HCT116 (cell line): ENCODE measurements around the gene IQGAP2. TPM values are rescaled to one million over a fixed set of nuclear protein-coding genes. Genes with fewer than 3 reads are reported as not detected.

Source experiments
- ATAC-seq: fragments of 200-7000 bp; cut with Tn5 transposase; 2 replicates; pipeline ENCODE4 v1.9.1; 2020; ENCODE audit warnings: mild to moderate bottlenecking, moderate library complexity
- BruUV-seq: library from RNA; stranded (reverse); fragments of 400-500 nt; replicated peaks from 2 replicates; lab custom pipeline; 2021; lab: Mats Ljungman, UMichigan
- CTCF ChIA-PET: fragments of 300-600 bp; sonication (Branson Sonifier 250); formaldehyde crosslinking; loops from one replicate; lab custom pipeline; 2021; ENCODE audit warnings: antibody characterized with exemption; lab: Charles Lee
- POLR2A ChIA-PET: fragments of 300-600, 350-600 bp; sonication (Branson Sonifier 250); formaldehyde crosslinking; loops from one replicate; lab custom pipeline; 2021; ENCODE audit warnings: antibody characterized with exemption; lab: Charles Lee
- RAD21 ChIA-PET, 2 experiments: fragments of 300-600 bp; sonication (Branson Sonifier 250); formaldehyde crosslinking; loops; one replicate each; lab custom pipeline; 2023; ENCODE audit warnings: low total read pairs in 2 of 2; ENCODE audit not compliant: uncharacterized antibody in 2 of 2, unreplicated experiment in 2 of 2, low non-redundant PET in 1 of 2; lab: Charles Lee
- DNase-seq: peaks from one replicate; pipeline ENCODE4 v3.0.0-alpha.2; 2010; ENCODE audit warnings: low read depth, low spot score
- H2AFZ ChIP-seq: fragments of 200-600 bp; shearing (Covaris generic), sonication (generic); 2 replicates; pipeline ENCODE4 v1.6.1; 2017; ENCODE audit warnings: low read depth, mixed run types, mixed read lengths, antibody characterized with exemption, low read length; ENCODE audit not compliant: poor library complexity, severe bottlenecking
- H3K27ac ChIP-seq: 2 replicates; pipeline ENCODE4 v1.5.1; 2012; ENCODE audit warnings: low read depth, low read length
- H3K27me3 ChIP-seq: fragments of 200-600 bp; sonication (generic); 2 replicates; pipeline ENCODE4 v1.6.1; 2016; ENCODE audit warnings: mixed run types, low read length, mixed read lengths; ENCODE audit not compliant: insufficient read depth
- H3K36me3 ChIP-seq, 2 experiments: fragments of 200-500 bp in 1 of 2; fragments of 200-600 bp in 1 of 2; sonication (Bioruptor generic) in 1 of 2; sonication (generic) in 1 of 2; 2 replicates each; pipeline versions ENCODE4 v1.5.1 to v1.6.1; 2014 to 2016; ENCODE audit warnings: low read length in 2 of 2, inconsistent platforms in 1 of 2, mixed read lengths in 1 of 2, mixed run types in 1 of 2; ENCODE audit not compliant: insufficient read depth in 2 of 2, control insufficient read depth in 1 of 2
- H3K4me1 ChIP-seq, 2 experiments: fragments of 200-600 bp in 1 of 2; sonication (generic) in 1 of 2; 2 replicates each; pipeline versions ENCODE4 v1.5.1 to v1.6.1; 2012 to 2017; ENCODE audit warnings: low read length in 2 of 2, inconsistent platforms in 1 of 2, mild to moderate bottlenecking in 1 of 2, mixed read lengths in 1 of 2, mixed run types in 1 of 2, moderate library complexity in 1 of 2; ENCODE audit not compliant: insufficient read depth in 2 of 2, control insufficient read depth in 1 of 2
- H3K4me2 ChIP-seq: fragments of 200-600 bp; sonication (generic); 2 replicates; pipeline ENCODE4 v1.6.1; 2017; ENCODE audit warnings: mixed run types, low read length, mixed read lengths
- H3K4me3 ChIP-seq, 2 experiments: fragments of 200-600 bp in 1 of 2; sonication (generic) in 1 of 2; replicated peaks in 1 of 2; 2 replicates each; pipeline ENCODE4 v1.5.1; 2011 to 2016; ENCODE audit warnings: low read length in 2 of 2, control low read depth in 1 of 2, low read depth in 1 of 2, mild to moderate bottlenecking in 1 of 2, mixed read lengths in 1 of 2, mixed run types in 1 of 2
- H3K79me2 ChIP-seq: fragments of 200-600 bp; sonication (generic); 2 replicates; pipeline ENCODE4 v1.6.1; 2017; ENCODE audit warnings: mild to moderate bottlenecking, mixed run types, low read length, moderate library complexity, mixed read lengths; ENCODE audit not compliant: insufficient read depth
- H3K9ac ChIP-seq: fragments of 200-600 bp; sonication (generic); 2 replicates; pipeline ENCODE4 v1.6.1; 2016; ENCODE audit warnings: low read length, mixed read lengths
- H3K9me2 ChIP-seq: fragments of 200-600 bp; sonication (generic), shearing (Covaris generic); 2 replicates; pipeline ENCODE4 v1.6.1; 2017; ENCODE audit warnings: mixed run types, mild to moderate bottlenecking, moderate library complexity; ENCODE audit not compliant: insufficient read depth
- H3K9me3 ChIP-seq, 2 experiments: fragments of 200-500 bp in 1 of 2; fragments of 200-600 bp in 1 of 2; sonication (Bioruptor generic) in 1 of 2; sonication (generic) in 1 of 2; 2 replicates each; pipeline ENCODE4 v1.6.1; 2014 to 2017; ENCODE audit warnings: low read length in 2 of 2, mixed read lengths in 2 of 2, inconsistent platforms in 1 of 2, low read depth in 1 of 2, mild to moderate bottlenecking in 1 of 2, mixed run types in 1 of 2, moderate library complexity in 1 of 2; ENCODE audit not compliant: control insufficient read depth in 1 of 2, insufficient read depth in 1 of 2
- H4K20me1 ChIP-seq: fragments of 200-600 bp; sonication (generic), shearing (Covaris generic); 2 replicates; pipeline ENCODE4 v1.6.1; 2017; ENCODE audit warnings: mixed run types, mild to moderate bottlenecking, moderate library complexity; ENCODE audit not compliant: insufficient read depth
- CEBPB ChIP-seq: IDR thresholded peaks from 2 replicates; pipeline ENCODE4 v1.6.1; 2012; ENCODE audit warnings: low read depth
- CTCF ChIP-seq, 3 experiments: fragments of 200-600 bp in 1 of 3; sonication (generic) in 1 of 3; IDR thresholded peaks in 2 of 3; conservative IDR thresholded peaks in 1 of 3; 2 replicates each; pipeline ENCODE4 v1.5.1; 2012 to 2017; ENCODE audit warnings: low read depth in 2 of 3, low read length in 2 of 3, antibody characterized with exemption in 1 of 3, borderline replicate concordance in 1 of 3, control low read depth in 1 of 3, mild to moderate bottlenecking in 1 of 3, mixed read lengths in 1 of 3, mixed run types in 1 of 3, moderate library complexity in 1 of 3; ENCODE audit not compliant: insufficient read depth in 1 of 3
- ELF1 ChIP-seq: IDR thresholded peaks from 2 replicates; pipeline ENCODE4 v1.6.1; 2012; ENCODE audit warnings: low read depth, borderline replicate concordance
- EZH2 ChIP-seq: fragments of 200-600 bp; sonication (generic); IDR thresholded peaks from 2 replicates; pipeline ENCODE4 v1.6.1; 2017; ENCODE audit warnings: antibody characterized with exemption, mixed run types
- EZH2phosphoT487 ChIP-seq: fragments of 200-600 bp; IDR thresholded peaks from 2 replicates; pipeline ENCODE4 v1.6.1; 2018; ENCODE audit warnings: antibody characterized with exemption, borderline replicate concordance
- FOSL1 ChIP-seq: IDR thresholded peaks from 2 replicates; pipeline ENCODE4 v1.6.1; 2012; ENCODE audit warnings: low read depth
- RAD21 ChIP-seq: IDR thresholded peaks from 2 replicates; pipeline ENCODE4 v1.6.1; 2012; ENCODE audit warnings: low read depth, mild to moderate bottlenecking
- TCF7L2 ChIP-seq: IDR thresholded peaks from 2 replicates; pipeline ENCODE4 v1.7.0; 2011; ENCODE audit warnings: borderline replicate concordance, inconsistent platforms; ENCODE audit not compliant: insufficient read depth, insufficient read length; ENCODE audit errors: extremely low read depth
- ZNF274 ChIP-seq: fragments of 200-500 bp; sonication (Bioruptor generic); IDR thresholded peaks from 2 replicates; pipeline ENCODE4 v1.6.1; 2014; ENCODE audit warnings: mild to moderate bottlenecking, low read depth, low read length, inconsistent platforms
- intact Hi-C: fragments of 100-400 bp; cut with micrococcal nuclease; formaldehyde crosslinking; loops from 2 replicates; pipeline ENCODE4 v1.10.0; 2022
- total RNA-seq: library from RNA; stranded (reverse); gene quantifications from one replicate; pipeline ENCODE4 v1.2.1, GENCODE V29; 2021; ENCODE audit not compliant: unreplicated experiment
- TF ChIP-seq, protein P1 (sequence below): IDR thresholded peaks from 2 replicates; pipeline ENCODE4 v1.6.1; 2012
- TF ChIP-seq, protein P2 (sequence below): IDR thresholded peaks from 2 replicates; pipeline ENCODE4 v1.6.1; 2011; ENCODE audit warnings: mild to moderate bottlenecking, low read length, moderate library complexity; ENCODE audit not compliant: insufficient replicate concordance; ENCODE audit errors: extremely low read depth

IQGAP2 gene
- total RNA-seq, 1 experiment from 2014 or later, result 2.0 TPM

- no peak overlapping the region for H3K27ac ChIP-seq
- DNase-seq (no peak), ATAC-seq (no peak)
- H3K36me3 ChIP-seq, result no peaks in the 10 kb centered on the region
- POLR2A ChIA-PET, result no interaction called here
- BruUV-seq, result no TSS peak
- CTCF ChIA-PET, result interaction anchor here (0.7 to 1.6 kb wide), 2 partner anchors 27 to 167 kb away, joined by 3 read pairs; no protein-coding TSS in a partner anchor
- peaks cover 4% of the 10 kb centered on the region in 2 experiments; a peak in 3 of 4 replicates for H3K4me1 ChIP-seq
- no peak overlapping the region for H3K4me2 ChIP-seq
- no peak overlapping the region for H3K9ac ChIP-seq
- RAD21 ChIA-PET, result no interaction called here
- H3K27me3 ChIP-seq, result no peaks in the 10 kb centered on the region
- no peaks in the 10 kb centered on the region for H3K9me3 ChIP-seq
- no peak overlapping the region for H3K4me3 ChIP-seq
- H3K9me2 ChIP-seq, result no peaks in the 10 kb centered on the region
- TF ChIP-seq CEBPB, result no peak
- H3K79me2 ChIP-seq, result no peaks in the 10 kb centered on the region
- no peaks in the 10 kb centered on the region for H4K20me1 ChIP-seq
- intact Hi-C loops, result no loop called here
- H2AFZ ChIP-seq, result no peak overlapping the region
These were observed 204.3 kb downstream of the IQGAP2 start for GRCh38 chr5:76607353-76607871.

DNA sequence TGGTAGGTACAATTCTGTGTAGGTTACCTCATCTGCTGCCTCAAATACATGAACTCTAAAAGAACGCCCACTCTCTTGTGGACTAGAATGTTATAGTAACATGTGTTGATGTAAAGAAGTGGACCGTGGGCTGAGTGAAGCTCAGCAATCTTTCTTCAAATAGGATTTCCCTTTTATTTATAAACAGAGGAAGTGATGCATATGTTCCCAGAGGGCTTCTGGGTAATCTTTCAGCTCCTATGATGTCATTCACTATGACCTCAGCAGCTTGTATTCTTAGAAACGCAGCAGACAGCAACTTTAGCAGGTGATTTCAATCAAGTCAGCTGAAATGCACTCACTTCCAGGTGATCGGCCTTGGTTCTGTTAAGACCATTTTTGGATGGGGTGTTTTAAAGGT, 205.7 kb downstream of the IQGAP2 start:
- no peak overlapping the region for H3K9ac ChIP-seq
- H3K79me2 ChIP-seq, result no peaks in the 10 kb centered on the region
- intact Hi-C loops, result no loop called here
- BruUV-seq, result no TSS peak
- ChIA-PET RAD21 (no interaction called here), POLR2A (no interaction called here), CTCF (interaction anchor here (1.1 kb wide), 1 partner anchor 166 kb away, joined by 5 read pairs; no protein-coding TSS in a partner anchor)
- H3K36me3 ChIP-seq, result no peaks in the 10 kb centered on the region
- no peaks in the 10 kb centered on the region for H4K20me1 ChIP-seq
- H3K4me3 ChIP-seq, result no peak overlapping the region
- ATAC-seq (no peak), DNase-seq (peak; percentile 8)
- peak overlapping the region; percentile 42 for H2AFZ ChIP-seq
- no peaks in the 10 kb centered on the region for H3K9me2 ChIP-seq
- H3K27me3 ChIP-seq, result no peaks in the 10 kb centered on the region
- H3K4me2 ChIP-seq, result no peak overlapping the region
- H3K27ac ChIP-seq, result no peak overlapping the region
- peaks cover 4% of the 10 kb centered on the region in 2 experiments; a peak in 3 of 4 replicates for H3K4me1 ChIP-seq
- H3K9me3 ChIP-seq, result no peaks in the 10 kb centered on the region
- TF ChIP-seq RAD21 (no peak), CTCF (IDR thresholded peaks at IDR 0.05 in 2 of 3, conservative IDR thresholded peaks at IDR 0.05 in 1 of 3; ENCODE audit: borderline replicate concordance in 1 of 3, insufficient read depth in 1 of 3, low read depth in 2 of 3, low read length in 2 of 3) (no peak), TCF7L2 (no peak), FOSL1 (no peak), ZNF274 (no peak), EZH2phosphoT487 (no peak), ELF1 (no peak), EZH2 (no peak), CEBPB (no peak)
- TF ChIP-seq, protein P1, sequence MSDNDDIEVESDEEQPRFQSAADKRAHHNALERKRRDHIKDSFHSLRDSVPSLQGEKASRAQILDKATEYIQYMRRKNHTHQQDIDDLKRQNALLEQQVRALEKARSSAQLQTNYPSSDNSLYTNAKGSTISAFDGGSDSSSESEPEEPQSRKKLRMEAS, result no peak
- TF ChIP-seq, protein P2, sequence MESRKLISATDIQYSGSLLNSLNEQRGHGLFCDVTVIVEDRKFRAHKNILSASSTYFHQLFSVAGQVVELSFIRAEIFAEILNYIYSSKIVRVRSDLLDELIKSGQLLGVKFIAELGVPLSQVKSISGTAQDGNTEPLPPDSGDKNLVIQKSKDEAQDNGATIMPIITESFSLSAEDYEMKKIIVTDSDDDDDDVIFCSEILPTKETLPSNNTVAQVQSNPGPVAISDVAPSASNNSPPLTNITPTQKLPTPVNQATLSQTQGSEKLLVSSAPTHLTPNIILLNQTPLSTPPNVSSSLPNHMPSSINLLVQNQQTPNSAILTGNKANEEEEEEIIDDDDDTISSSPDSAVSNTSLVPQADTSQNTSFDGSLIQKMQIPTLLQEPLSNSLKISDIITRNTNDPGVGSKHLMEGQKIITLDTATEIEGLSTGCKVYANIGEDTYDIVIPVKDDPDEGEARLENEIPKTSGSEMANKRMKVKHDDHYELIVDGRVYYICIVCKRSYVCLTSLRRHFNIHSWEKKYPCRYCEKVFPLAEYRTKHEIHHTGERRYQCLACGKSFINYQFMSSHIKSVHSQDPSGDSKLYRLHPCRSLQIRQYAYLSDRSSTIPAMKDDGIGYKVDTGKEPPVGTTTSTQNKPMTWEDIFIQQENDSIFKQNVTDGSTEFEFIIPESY, result no peak
